Body of pancreas (tissue), 4 donors: Measurements from ENCODE around the gene EAPP. TPM values are rescaled to one million over a fixed set of nuclear protein-coding genes. Genes with fewer than 3 reads are reported as not detected.
"Not testable (repeated sequence)": the region's sequence is repeated elsewhere in the genome, so short reads cannot be mapped to it uniquely, and the experiment has no call there.

Source experiments
- ATAC-seq: fragments of 150-250 bp; one replicate; pipeline ENCODE4 v1.9.1; 2016
- DNase-seq, 4 donors: peaks; one replicate each; pipeline ENCODE4 v3.0.0-alpha.2; 2019
- H3K27ac ChIP-seq, 4 donors: fragments of 200-600 bp; sonication (generic); 1 replicate in 3 of 4; 2 replicates in 1 of 4; pipeline versions ENCODE4 v1.5.1 to v1.6.1; 2016 to 2019; ENCODE audit warnings: mild to moderate bottlenecking in 1 of 4, mixed read lengths in 1 of 4, moderate library complexity in 1 of 4
- H3K27me3 ChIP-seq, 2 donors: fragments of 200-600 bp; sonication (generic); one replicate each; pipeline ENCODE4 v1.6.0; 2016; ENCODE audit warnings: mild to moderate bottlenecking in 1 of 2
- H3K36me3 ChIP-seq, 2 donors: fragments of 200-600 bp; sonication (generic); replicated peaks in 1 of 2; 2 replicates each; pipeline ENCODE4 v1.5.1; 2016; ENCODE audit warnings: low read depth in 2 of 2; ENCODE audit not compliant: insufficient read depth in 1 of 2
- H3K4me1 ChIP-seq: fragments of 200-600 bp; sonication (generic); one replicate; pipeline ENCODE4 v1.6.0; 2016
- H3K4me3 ChIP-seq, 2 donors: fragments of 200-600 bp; sonication (generic); 1 replicate in 1 of 2; 2 replicates in 1 of 2; pipeline ENCODE4 v1.5.1; 2016 to 2019
- H3K9me3 ChIP-seq, 3 donors: fragments of 200-600 bp; sonication (generic); 1 replicate in 2 of 3; 2 replicates in 1 of 3; pipeline ENCODE4 v1.5.1; 2016
- CTCF ChIP-seq, 7 experiments: fragments of 450-650 bp in 4 of 7; fragments of 200-600 bp in 3 of 7; sonication (generic) in 3 of 7; IDR thresholded peaks; one replicate each; pipeline ENCODE4 v1.5.1; 2016 to 2019; ENCODE audit warnings: antibody characterized with exemption in 7 of 7
- POLR2A ChIP-seq, 3 donors: fragments of 450-650 bp; IDR thresholded peaks; one replicate each; pipeline ENCODE4 v1.6.1; 2016; ENCODE audit warnings: antibody characterized with exemption in 3 of 3, mild to moderate bottlenecking in 2 of 3
- WGBS, 2 donors: methylation state at CpG; one replicate each; pipeline ENCODE4 v1.1.5; 2017; 5-methylcytosine and 5-hydroxymethylcytosine counted together
- intact Hi-C: fragments of 100-400 bp; cut with DNase I; formaldehyde crosslinking; loops from one replicate; pipeline ENCODE4 v1.15.1; 2023
- total RNA-seq, 2 donors: library from RNA; depleted of rRNA; stranded (reverse); fragments of >200 nt; gene quantifications; one replicate each; pipeline ENCODE4 v1.1.0, GENCODE V29; 2016

The EAPP gene
- total RNA-seq, 2 donors from 2014 or later, result 11.9 to 27.8 TPM

GRCh38 chr14:34484726-34485125 is 54.8 kb downstream of the EAPP start:
- H3K4me3 ChIP-seq, result no peak overlapping the region
- H3K36me3 ChIP-seq, result no peaks in the 10 kb centered on the region
- no peaks in the 10 kb centered on the region for H3K4me1 ChIP-seq
- intact Hi-C loops, result no loop called here
- DNase-seq (no peak), ATAC-seq (no peak)
- no peak for TF ChIP-seq CTCF (IDR thresholded peaks at IDR 0.05)
- no peak for TF ChIP-seq POLR2A (IDR thresholded peaks at IDR 0.05)
- H3K27ac ChIP-seq, result no peak overlapping the region
- 34 to 37% methylated on average over 1 of the region's 1 CpG for WGBS, 2 donors
- H3K9me3 ChIP-seq, result no peaks in the 10 kb centered on the region
- no peaks in the 10 kb centered on the region for H3K27me3 ChIP-seq

GRCh38 chr14:34482463-34482862 is 57.0 kb downstream of the EAPP start:
- no peak for DNase-seq
- Histone ChIP-seq H3K4me3 (no peak overlapping the region), H3K9me3 (no peaks in the 10 kb centered on the region), H3K27me3 (no peaks in the 10 kb centered on the region), H3K4me1 (no peaks in the 10 kb centered on the region), H3K36me3 (no peaks in the 10 kb centered on the region), H3K27ac (no peak overlapping the region)
- WGBS, 2 donors, result 85 to 98% methylated on average over 2 of the region's 2 CpGs
- TF ChIP-seq POLR2A (IDR thresholded peaks at IDR 0.05) (no peak), CTCF (IDR thresholded peaks at IDR 0.05) (no peak)
- no peak for ATAC-seq
- intact Hi-C loops, result no loop called here

GRCh38 chr14:34479694-34480093 is 59.8 kb downstream of the EAPP start:
- no peak for DNase-seq
- ATAC-seq, result no peak
- H3K9me3 ChIP-seq, result no peaks in the 10 kb centered on the region
- H3K36me3 ChIP-seq, result no peaks in the 10 kb centered on the region
- H3K27me3 ChIP-seq, result no peaks in the 10 kb centered on the region
- no peak overlapping the region for H3K4me3 ChIP-seq
- no peak overlapping the region for H3K27ac ChIP-seq
- no peaks in the 10 kb centered on the region for H3K4me1 ChIP-seq
- whole genome bisulfite sequencing, 2 donors, result 87 to 91% methylated on average over 4 of the region's 4 CpGs
- TF ChIP-seq CTCF (IDR thresholded peaks at IDR 0.05) (no peak), POLR2A (IDR thresholded peaks at IDR 0.05) (no peak)
- intact Hi-C loops, result no loop called here

GRCh38 chr14:34478261-34478660 is 61.2 kb downstream of the EAPP start:
- 94 to 96% methylated on average over 1 of the region's 1 CpG for WGBS, 2 donors
- Histone ChIP-seq H3K27me3 (no peaks in the 10 kb centered on the region), H3K36me3 (no peaks in the 10 kb centered on the region), H3K27ac (no peak overlapping the region), H3K4me1 (no peaks in the 10 kb centered on the region), H3K9me3 (no peaks in the 10 kb centered on the region), H3K4me3 (no peak overlapping the region)
- no peak for TF ChIP-seq POLR2A (IDR thresholded peaks at IDR 0.05)
- TF ChIP-seq CTCF (IDR thresholded peaks at IDR 0.05), result no peak
- intact Hi-C loops, result no loop called here
- ATAC-seq, result no peak
- no peak for DNase-seq

- H3K4me3 ChIP-seq, intact Hi-C loops, ATAC-seq, H3K9me3 ChIP-seq, DNase-seq, H3K27me3 ChIP-seq, H3K4me1 ChIP-seq, H3K36me3 ChIP-seq, H3K27ac ChIP-seq: not testable (repeated sequence)
- WGBS, 2 donors, result 80 to 89% methylated on average over 1 to 15 of the region's 31 CpGs
These were observed 63.5 kb downstream of the EAPP start for GRCh38 chr14:34476036-34476435.
